Muscle layer of colon (tissue), 2 donors: Measurements from ENCODE around the gene BFSP1.

Source experiments
- H3K27ac ChIP-seq: one replicate; pipeline ENCODE4 v1.7.0; 2013; ENCODE audit warnings: low read depth, mild to moderate bottlenecking, low read length, moderate library complexity
- H3K27me3 ChIP-seq, 2 donors: one replicate each; pipeline ENCODE4 v1.7.0; 2013; ENCODE audit warnings: low read length in 2 of 2, mild to moderate bottlenecking in 2 of 2; ENCODE audit not compliant: insufficient read depth in 2 of 2, control insufficient read depth in 1 of 2
- H3K36me3 ChIP-seq: one replicate; pipeline ENCODE4 v1.7.0; 2013; ENCODE audit warnings: mild to moderate bottlenecking, low read length; ENCODE audit not compliant: insufficient read depth
- H3K4me1 ChIP-seq: one replicate; pipeline ENCODE4 v1.7.0; 2013; ENCODE audit warnings: mild to moderate bottlenecking, low read length; ENCODE audit not compliant: insufficient read depth
- H3K4me3 ChIP-seq, 2 donors: one replicate each; pipeline ENCODE4 v1.7.0; 2013; ENCODE audit warnings: low read length in 2 of 2, low read depth in 1 of 2, mild to moderate bottlenecking in 1 of 2, moderate library complexity in 1 of 2
- H3K9ac ChIP-seq: one replicate; pipeline ENCODE4 v1.7.0; 2013; ENCODE audit warnings: low read length
- H3K9me3 ChIP-seq: one replicate; pipeline ENCODE4 v1.7.0; 2013; ENCODE audit warnings: mild to moderate bottlenecking, low read length
- donor health status: abdominal sarcoma.
- donor health status: Adenocarcinoma of cecum.

Gene BFSP1

DNA sequence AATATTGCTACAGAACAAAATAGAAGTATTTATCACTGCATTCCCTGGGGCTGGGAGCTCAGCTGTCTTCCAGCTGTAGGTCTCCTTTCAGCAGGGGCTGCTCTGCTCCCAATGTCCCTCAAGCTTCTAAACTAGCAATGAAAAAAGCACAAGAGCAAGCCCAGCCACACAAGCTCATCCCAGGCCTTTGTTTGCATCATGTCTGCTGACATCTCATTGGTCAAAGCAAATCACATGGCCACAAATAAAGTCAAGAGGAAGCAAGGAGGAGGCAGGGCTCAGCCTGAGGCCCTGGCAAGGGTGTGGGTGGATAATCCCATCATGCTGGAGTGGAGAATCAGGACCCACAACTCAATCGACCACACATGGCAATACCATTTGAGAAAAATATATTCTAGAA, 2.2 kb upstream of the BFSP1 start:
- no peak overlapping the region for H3K27ac ChIP-seq
- peaks cover 17% of the 10 kb centered on the region for H3K4me1 ChIP-seq
- H3K9ac ChIP-seq = no peak overlapping the region
- H3K36me3 ChIP-seq = no peaks in the 10 kb centered on the region
- no peaks in the 10 kb centered on the region for H3K27me3 ChIP-seq
- H3K9me3 ChIP-seq = no peaks in the 10 kb centered on the region
- H3K4me3 ChIP-seq = no peak overlapping the region

DNA sequence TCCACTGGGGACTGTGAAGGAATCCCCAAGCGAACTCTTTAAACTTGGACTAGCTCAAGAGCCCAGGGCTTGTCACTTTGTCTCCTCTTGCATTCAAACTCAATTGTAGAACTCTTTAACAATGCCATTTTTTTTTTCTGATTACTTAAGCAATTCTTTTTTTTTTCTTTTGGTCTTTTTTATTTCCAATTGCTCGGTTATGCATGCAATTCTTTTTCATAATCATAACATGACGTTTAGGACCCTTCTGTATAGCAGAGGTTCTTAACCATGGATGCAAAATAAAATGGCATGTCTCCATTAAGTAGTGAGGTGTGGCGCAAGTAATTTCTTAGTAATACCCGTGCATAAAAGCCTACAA, 466 bp upstream of the BFSP1 start:
- no peaks in the 10 kb centered on the region for H3K9me3 ChIP-seq
- no peaks in the 10 kb centered on the region for H3K27me3 ChIP-seq
- H3K27ac ChIP-seq = peak overlapping the region; percentile 79
- peaks cover 5% of the 10 kb centered on the region for H3K4me1 ChIP-seq
- peak overlapping the region; percentile 43 to 58 for H3K4me3 ChIP-seq
- no peaks in the 10 kb centered on the region for H3K36me3 ChIP-seq
- H3K9ac ChIP-seq = peak overlapping the region; percentile 44

DNA sequence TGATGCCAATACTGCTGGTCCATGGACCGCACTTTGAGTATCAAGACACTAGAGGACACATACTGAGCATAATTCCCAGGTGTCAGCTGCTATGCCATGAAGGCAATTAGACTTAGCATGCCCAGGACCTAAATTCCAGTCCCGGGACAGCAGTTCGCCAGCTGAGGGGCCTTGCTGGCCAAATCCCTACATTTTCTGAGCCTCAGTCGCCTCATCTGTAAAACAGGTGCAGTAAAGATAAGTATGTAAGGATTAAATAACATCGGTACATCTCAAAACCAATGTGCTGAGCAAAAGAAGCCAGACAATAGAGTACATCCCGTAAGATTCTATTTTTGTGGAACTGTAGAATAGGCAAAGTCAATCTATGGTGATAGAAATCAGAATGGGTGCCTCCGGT, 1.0 kb downstream of the BFSP1 start:
- Histone ChIP-seq H3K4me3 (no peak overlapping the region), H3K9ac (no peak overlapping the region), H3K36me3 (no peaks in the 10 kb centered on the region), H3K27me3 (no peaks in the 10 kb centered on the region), H3K9me3 (no peaks in the 10 kb centered on the region), H3K27ac (peak overlapping the region; percentile 79), H3K4me1 (peaks cover 4% of the 10 kb centered on the region)

DNA sequence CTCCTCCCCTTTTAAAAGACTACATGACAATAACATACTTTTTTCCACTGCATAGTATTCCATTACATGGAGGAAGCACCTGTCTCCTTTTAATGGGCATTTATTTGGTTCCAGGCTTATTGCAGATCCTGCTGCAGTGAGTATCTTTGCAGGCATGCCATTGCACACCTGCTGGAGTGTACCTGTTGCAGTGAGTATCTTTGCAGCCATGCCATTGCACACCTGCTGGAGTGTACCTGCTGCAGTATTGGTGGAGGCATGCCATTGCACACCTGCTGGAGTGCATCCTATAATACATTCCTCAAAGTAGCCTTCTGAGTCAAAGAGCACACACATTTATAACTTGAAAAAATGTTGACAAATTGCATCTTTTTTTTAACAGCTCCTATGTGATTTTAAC, 1.6 kb downstream of the BFSP1 start:
- H3K9me3 ChIP-seq = no peaks in the 10 kb centered on the region
- H3K27me3 ChIP-seq = no peaks in the 10 kb centered on the region
- peaks cover 4% of the 10 kb centered on the region for H3K4me1 ChIP-seq
- no peaks in the 10 kb centered on the region for H3K36me3 ChIP-seq
- H3K27ac ChIP-seq = no peak overlapping the region
- no peak overlapping the region for H3K9ac ChIP-seq
- no peak overlapping the region for H3K4me3 ChIP-seq

DNA sequence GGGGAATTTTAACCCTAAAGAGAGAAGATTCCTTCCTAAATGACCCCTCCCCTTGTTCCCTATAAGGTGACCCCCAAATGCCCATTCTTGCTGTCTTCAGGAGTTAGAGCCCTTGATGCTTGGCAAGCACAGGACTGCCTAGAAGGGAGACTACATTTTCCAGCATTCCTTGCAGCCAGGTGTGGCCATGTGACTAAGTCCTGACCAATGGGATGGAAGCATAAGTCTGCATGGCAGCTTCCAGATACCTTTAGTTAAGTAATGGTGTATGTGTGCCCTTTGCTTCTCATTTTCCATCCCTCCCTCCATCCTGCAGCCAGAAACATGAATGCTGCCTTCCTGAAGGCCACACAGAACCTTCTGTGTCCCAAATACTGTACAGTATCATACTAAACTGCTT, 5.5 kb downstream of the BFSP1 start:
- Histone ChIP-seq H3K27me3 (no peaks in the 10 kb centered on the region), H3K4me3 (no peak overlapping the region), H3K36me3 (no peaks in the 10 kb centered on the region), H3K27ac (no peak overlapping the region), H3K9ac (no peak overlapping the region), H3K9me3 (no peaks in the 10 kb centered on the region), H3K4me1 (no peaks in the 10 kb centered on the region)

- no peaks in the 10 kb centered on the region for H3K27me3 ChIP-seq
- H3K9me3 ChIP-seq = no peaks in the 10 kb centered on the region
- H3K36me3 ChIP-seq = no peaks in the 10 kb centered on the region
- H3K4me3 ChIP-seq = no peak overlapping the region
- no peak overlapping the region for H3K27ac ChIP-seq
- H3K4me1 ChIP-seq = no peaks in the 10 kb centered on the region
- H3K9ac ChIP-seq = no peak overlapping the region
Observed at GRCh38 chr20:17525132-17525531, 6.0 kb downstream of the BFSP1 start.

- Histone ChIP-seq H3K27me3 (no peaks in the 10 kb centered on the region), H3K36me3 (no peaks in the 10 kb centered on the region)
Observed at GRCh38 chr20:17524560-17524959, 6.6 kb downstream of the BFSP1 start.

DNA sequence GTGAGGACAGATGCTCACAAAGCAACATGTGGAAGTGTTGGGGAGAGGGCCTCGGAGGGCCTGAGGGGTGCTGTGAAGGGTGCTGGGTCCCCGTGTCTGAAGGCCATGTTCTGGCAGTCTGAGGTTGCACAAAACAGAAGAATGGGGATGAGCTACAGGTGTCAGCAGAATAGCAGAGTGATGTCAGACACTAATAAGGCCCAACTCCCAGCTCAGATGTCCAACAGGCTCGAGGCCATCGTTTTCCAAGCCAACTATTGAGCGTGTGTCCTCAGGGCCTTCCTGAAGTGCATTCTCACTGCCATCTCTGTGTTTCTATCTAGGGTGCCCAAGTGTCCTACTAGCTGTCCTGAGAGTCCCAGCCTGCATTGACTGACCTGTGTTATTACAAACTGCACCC, 7.9 kb downstream of the BFSP1 start:
- Histone ChIP-seq H3K27ac (no peak overlapping the region), H3K9ac (no peak overlapping the region), H3K36me3 (no peaks in the 10 kb centered on the region), H3K27me3 (no peaks in the 10 kb centered on the region), H3K9me3 (no peaks in the 10 kb centered on the region), H3K4me3 (no peak overlapping the region), H3K4me1 (no peaks in the 10 kb centered on the region)

More at GRCh38 chr20:17524560-17524959, 6.6 kb downstream of the BFSP1 start:
- Histone ChIP-seq H3K27ac (no peak overlapping the region), H3K4me3 (no peak overlapping the region), H3K9ac (no peak overlapping the region), H3K4me1 (no peaks in the 10 kb centered on the region), H3K9me3 (no peaks in the 10 kb centered on the region)

- Histone ChIP-seq H3K4me1 (no peaks in the 10 kb centered on the region), H3K9me3 (no peaks in the 10 kb centered on the region), H3K27me3 (no peaks in the 10 kb centered on the region), H3K36me3 (no peaks in the 10 kb centered on the region), H3K4me3 (no peak overlapping the region), H3K27ac (no peak overlapping the region), H3K9ac (no peak overlapping the region)
Observed at GRCh38 chr20:17522528-17522927, 8.7 kb downstream of the BFSP1 start.

- no peaks in the 10 kb centered on the region for H3K27me3 ChIP-seq
- no peak overlapping the region for H3K27ac ChIP-seq
Observed at GRCh38 chr20:17520583-17520982, 10.6 kb downstream of the BFSP1 start.

GRCh38 chr20:17519606-17520285, 11.4 kb downstream of the BFSP1 start:
- H3K4me3 ChIP-seq = no peak overlapping the region
- H3K9me3 ChIP-seq = no peaks in the 10 kb centered on the region
- H3K27me3 ChIP-seq = no peaks in the 10 kb centered on the region
- no peak overlapping the region for H3K9ac ChIP-seq
- no peaks in the 10 kb centered on the region for H3K36me3 ChIP-seq
- no peak overlapping the region for H3K27ac ChIP-seq
- no peaks in the 10 kb centered on the region for H3K4me1 ChIP-seq

More at GRCh38 chr20:17520583-17520982, 10.6 kb downstream of the BFSP1 start:
- Histone ChIP-seq H3K4me1 (no peaks in the 10 kb centered on the region), H3K36me3 (no peaks in the 10 kb centered on the region), H3K9me3 (no peaks in the 10 kb centered on the region), H3K4me3 (no peak overlapping the region), H3K9ac (no peak overlapping the region)

DNA sequence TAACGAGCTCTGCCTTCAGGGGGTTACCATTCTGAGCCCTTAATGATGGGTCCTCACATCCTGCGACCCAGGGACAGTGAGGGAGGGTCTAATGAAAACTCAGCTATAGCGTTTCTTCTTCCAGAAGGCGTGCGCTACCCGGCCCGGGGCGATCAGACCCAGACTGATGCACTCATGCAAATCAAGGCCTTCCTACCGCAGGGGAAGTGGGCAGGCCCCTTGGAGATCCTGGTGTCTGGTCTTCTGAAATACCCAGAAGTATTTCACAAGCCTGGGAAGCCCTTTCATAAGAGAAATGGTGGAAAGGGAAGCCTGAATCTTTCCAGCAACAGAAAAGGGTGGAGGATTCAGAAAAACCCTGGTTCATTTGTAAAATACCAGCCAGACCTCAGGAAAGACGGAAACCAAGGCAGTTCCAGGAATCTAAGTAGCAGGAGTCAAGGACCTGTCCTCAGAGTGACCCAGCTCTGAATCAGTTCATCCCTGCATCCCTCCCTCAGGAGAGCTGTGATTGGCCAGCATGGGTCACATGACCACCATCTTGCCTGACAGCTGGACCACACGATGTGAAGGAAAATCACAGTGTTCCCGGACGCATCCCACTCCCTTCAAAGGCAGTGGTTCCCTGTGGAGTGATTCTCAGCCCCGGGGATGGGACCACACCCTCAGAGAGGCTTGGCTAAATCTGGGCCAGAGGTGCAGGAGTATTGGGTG, 12.7 kb downstream of the BFSP1 start:
- no peaks in the 10 kb centered on the region for H3K36me3 ChIP-seq
- H3K9ac ChIP-seq = no peak overlapping the region
- H3K27ac ChIP-seq = no peak overlapping the region

More for the DNA sequence above, 12.7 kb downstream of the BFSP1 start:
- Histone ChIP-seq H3K9me3 (no peaks in the 10 kb centered on the region), H3K4me3 (no peak overlapping the region), H3K4me1 (no peaks in the 10 kb centered on the region), H3K27me3 (no peaks in the 10 kb centered on the region)
